NT2/D1 (cell line): Measurements from ENCODE around the gene ADAMTS4.

Source experiments
- SUZ12 ChIP-seq: IDR thresholded peaks from 2 replicates; pipeline ENCODE4 v1.6.1; 2011; ENCODE audit not compliant: insufficient read length, insufficient read depth; ENCODE audit errors: extremely low read depth
- YY1 ChIP-seq: IDR thresholded peaks from 2 replicates; pipeline ENCODE4 v1.6.1; 2011; ENCODE audit not compliant: insufficient read length, insufficient read depth

GRCh38 chr1:161185282-161185682 lies 13.6 kb downstream of the ADAMTS4 start:
- TF ChIP-seq SUZ12 (no peak), YY1 (no peak)
